Measurements from ENCODE around the gene C9orf85. TPM values are rescaled to one million over a fixed set of nuclear protein-coding genes. Genes with fewer than 3 reads are reported as not detected.

The C9orf85 gene
- total RNA-seq, 4 donors from 2014 or later, result 8.9 to 21.7 (median 13.0) TPM

DNA sequence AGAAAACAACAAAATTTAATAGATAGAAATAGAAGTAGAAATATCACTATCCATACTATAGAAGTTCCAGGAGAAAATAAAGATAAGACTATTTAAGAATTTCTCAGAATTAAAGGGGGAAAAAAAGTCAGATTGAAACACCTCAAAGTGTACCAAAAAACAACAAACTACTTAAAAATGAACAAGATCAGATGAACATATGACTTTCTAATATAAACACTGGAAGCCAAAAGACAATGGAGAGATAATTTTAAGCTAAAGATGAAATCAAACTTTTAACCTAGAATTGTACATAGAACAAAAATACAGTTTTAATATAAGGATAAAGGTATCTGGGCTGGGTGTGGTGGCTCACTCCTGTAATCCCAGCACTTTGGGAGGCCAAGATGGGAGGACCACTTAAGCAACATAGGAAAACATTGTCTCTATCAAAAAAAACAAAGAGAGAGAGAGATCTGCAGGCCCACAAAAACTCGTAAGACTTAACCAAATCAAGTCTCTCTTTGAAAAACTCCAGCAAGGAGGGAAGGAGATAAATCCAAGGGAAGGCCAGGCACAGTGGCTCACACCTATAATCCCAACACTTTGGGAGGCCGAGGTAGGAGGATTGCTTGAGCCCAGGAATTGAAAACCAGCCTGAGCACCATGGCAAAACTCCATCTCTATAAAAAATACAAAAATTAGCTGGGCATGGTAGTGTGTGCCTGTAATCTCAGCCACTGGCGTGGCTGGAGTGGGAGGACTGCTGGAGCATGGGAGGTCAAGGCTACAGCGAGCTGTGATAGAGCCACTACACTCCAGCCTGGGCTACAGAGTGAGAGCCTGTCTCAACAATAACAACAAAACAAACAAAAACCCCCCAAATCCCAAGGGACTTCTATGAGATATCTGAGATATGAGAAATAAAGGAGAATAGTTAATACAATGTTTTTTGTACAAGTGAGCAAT, 32.8 kb upstream of the C9orf85 start:
- H3K4me3 ChIP-seq (replicated peaks in 1 of 3), result no peak overlapping the region
- H3K36me3 ChIP-seq, result no peaks in the 10 kb centered on the region
- no peak overlapping the region for H3K27ac ChIP-seq
- TF ChIP-seq POLR2A (IDR thresholded peaks at IDR 0.05), result no peak
- TF ChIP-seq, protein P1, sequence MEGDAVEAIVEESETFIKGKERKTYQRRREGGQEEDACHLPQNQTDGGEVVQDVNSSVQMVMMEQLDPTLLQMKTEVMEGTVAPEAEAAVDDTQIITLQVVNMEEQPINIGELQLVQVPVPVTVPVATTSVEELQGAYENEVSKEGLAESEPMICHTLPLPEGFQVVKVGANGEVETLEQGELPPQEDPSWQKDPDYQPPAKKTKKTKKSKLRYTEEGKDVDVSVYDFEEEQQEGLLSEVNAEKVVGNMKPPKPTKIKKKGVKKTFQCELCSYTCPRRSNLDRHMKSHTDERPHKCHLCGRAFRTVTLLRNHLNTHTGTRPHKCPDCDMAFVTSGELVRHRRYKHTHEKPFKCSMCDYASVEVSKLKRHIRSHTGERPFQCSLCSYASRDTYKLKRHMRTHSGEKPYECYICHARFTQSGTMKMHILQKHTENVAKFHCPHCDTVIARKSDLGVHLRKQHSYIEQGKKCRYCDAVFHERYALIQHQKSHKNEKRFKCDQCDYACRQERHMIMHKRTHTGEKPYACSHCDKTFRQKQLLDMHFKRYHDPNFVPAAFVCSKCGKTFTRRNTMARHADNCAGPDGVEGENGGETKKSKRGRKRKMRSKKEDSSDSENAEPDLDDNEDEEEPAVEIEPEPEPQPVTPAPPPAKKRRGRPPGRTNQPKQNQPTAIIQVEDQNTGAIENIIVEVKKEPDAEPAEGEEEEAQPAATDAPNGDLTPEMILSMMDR (IDR thresholded peaks at IDR 0.05), result no peak
- no peaks in the 10 kb centered on the region for H3K27me3 ChIP-seq
- no peaks in the 10 kb centered on the region for H3K4me1 ChIP-seq
- intact Hi-C loops (cut with DNase I), result no loop called here
- no peaks in the 10 kb centered on the region for H3K9me3 ChIP-seq
- DNase-seq, result no peak
- WGBS, 2 donors, result 97 to 100% methylated on average over 4 of the region's 4 CpGs

DNA sequence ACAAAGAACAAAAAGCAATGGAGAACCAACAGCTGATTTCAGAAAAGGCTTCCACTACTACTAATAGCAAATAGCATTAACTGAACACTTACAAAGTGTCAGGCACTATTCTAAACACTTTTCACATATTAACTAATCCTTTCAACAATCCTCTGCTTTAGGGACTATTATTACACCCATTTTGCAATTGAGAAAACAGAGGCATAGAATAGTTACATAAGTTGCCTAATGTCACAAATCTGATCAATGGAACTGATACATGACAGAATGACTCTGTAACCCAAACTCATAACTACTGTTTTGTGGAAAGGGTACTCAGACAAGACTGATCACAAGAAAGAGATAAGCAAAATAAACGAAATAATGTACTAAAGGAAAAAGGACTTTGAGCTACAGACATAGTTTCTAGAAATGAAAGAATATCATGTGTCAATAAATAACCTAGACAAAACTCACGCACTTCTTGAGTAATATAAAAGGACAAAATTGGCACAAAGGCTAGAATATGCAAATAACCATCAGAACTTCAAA, 31.7 kb upstream of the C9orf85 start:
- WGBS, 2 donors, result 96 to 98% methylated on average over 2 of the region's 2 CpGs

DNA sequence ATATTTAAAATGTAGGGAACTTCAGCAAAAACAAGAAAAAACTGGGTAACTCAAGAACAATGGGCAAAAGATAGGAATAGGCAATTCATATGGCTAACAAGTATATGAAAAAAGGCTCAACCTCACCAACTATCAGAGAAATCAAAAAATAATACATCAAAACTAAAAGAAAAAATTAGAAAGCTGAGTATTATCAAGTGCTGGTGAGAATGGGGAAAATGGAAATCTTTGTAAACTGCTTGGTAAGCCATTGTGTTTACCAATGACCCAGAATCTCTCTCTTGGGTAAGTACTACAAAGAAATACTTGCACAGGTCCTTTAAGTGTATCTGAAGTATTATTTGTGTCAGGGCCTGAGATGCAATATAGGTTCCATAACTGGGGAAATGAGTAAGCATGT, 27.4 kb upstream of the C9orf85 start:
- Histone ChIP-seq H3K27me3 (no peaks in the 10 kb centered on the region), H3K27ac (no peak overlapping the region), H3K4me1 (no peaks in the 10 kb centered on the region), H3K9me3 (no peaks in the 10 kb centered on the region), H3K36me3 (no peaks in the 10 kb centered on the region), H3K4me3 (replicated peaks in 1 of 3) (no peak overlapping the region)
- intact Hi-C loops (cut with DNase I), result no loop called here
- no peak for DNase-seq
- no peak for TF ChIP-seq POLR2A (IDR thresholded peaks at IDR 0.05)
- TF ChIP-seq, protein P1 (IDR thresholded peaks at IDR 0.05), result peak in 1 of 6 experiments; percentile 8

More for the DNA sequence above, 31.7 kb upstream of the C9orf85 start:
- intact Hi-C loops (cut with DNase I), result no loop called here
- Histone ChIP-seq H3K4me3 (replicated peaks in 1 of 3) (no peak overlapping the region), H3K4me1 (no peaks in the 10 kb centered on the region), H3K9me3 (no peaks in the 10 kb centered on the region), H3K36me3 (no peaks in the 10 kb centered on the region), H3K27ac (no peak overlapping the region), H3K27me3 (no peaks in the 10 kb centered on the region)
- DNase-seq, result no peak
- TF ChIP-seq, protein P1 (IDR thresholded peaks at IDR 0.05), result no peak
- no peak for TF ChIP-seq POLR2A (IDR thresholded peaks at IDR 0.05)

DNA sequence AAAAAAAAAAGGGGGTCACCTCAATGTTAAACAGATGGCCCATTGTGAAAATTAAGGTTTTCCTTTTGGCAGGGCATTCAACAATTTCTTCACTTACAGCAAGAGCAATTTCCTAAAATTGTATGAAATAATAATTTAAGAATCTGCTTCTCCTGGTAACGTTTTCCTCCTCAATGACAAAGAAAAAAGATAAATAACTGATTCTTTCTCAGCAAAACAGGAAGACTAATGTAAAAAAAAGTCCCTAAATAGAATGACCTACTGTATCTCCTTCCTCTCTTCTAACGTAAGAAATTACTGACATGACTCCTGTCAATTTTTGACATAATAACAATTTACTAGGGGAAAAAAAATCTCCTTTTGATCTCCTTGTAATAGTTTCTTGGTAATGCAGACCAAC, 26.0 kb upstream of the C9orf85 start:
- Histone ChIP-seq H3K27me3 (no peaks in the 10 kb centered on the region), H3K4me1 (no peaks in the 10 kb centered on the region), H3K27ac (no peak overlapping the region), H3K9me3 (no peaks in the 10 kb centered on the region), H3K36me3 (no peaks in the 10 kb centered on the region), H3K4me3 (replicated peaks in 1 of 3) (no peak overlapping the region)
- TF ChIP-seq, protein P1 (IDR thresholded peaks at IDR 0.05), result no peak
- TF ChIP-seq POLR2A (IDR thresholded peaks at IDR 0.05), result no peak
- intact Hi-C loops (cut with DNase I), result no loop called here
- WGBS, 2 donors, result 56 to 60% methylated on average over 2 of the region's 2 CpGs
- DNase-seq, result no peak

DNA sequence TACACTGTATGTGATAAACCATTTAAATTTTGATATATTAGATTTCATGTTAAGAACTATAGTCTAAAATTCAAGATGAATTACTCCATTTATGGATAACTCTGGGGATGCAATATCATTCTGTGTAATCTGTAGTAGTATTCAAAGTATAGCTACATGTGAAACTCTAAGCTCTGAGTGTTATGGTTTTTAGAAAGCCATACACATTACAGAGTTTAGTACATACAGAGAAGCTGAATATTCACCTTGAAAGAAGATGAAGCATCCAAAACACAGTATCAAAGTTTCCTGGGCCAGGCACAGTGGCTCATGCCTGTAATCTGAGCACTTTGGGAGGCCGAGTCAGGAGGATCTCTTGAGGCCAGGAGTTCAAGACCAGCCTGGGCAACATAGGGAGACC, 25.4 kb upstream of the C9orf85 start:
- WGBS, 2 donors, result 93 to 95% methylated on average over 1 of the region's 1 CpG
- Histone ChIP-seq H3K36me3 (no peaks in the 10 kb centered on the region), H3K4me1 (no peaks in the 10 kb centered on the region), H3K4me3 (replicated peaks in 1 of 3) (no peak overlapping the region), H3K9me3 (no peaks in the 10 kb centered on the region), H3K27ac (no peak overlapping the region), H3K27me3 (no peaks in the 10 kb centered on the region)
- TF ChIP-seq POLR2A (IDR thresholded peaks at IDR 0.05), result no peak
- TF ChIP-seq, protein P1 (IDR thresholded peaks at IDR 0.05), result no peak
- intact Hi-C loops (cut with DNase I), result no loop called here
- DNase-seq, result no peak

Data from thyroid gland (tissue), 4 donors.